Neural progenitor cell (in vitro differentiated cells): Measurements from ENCODE around the gene ASCL3. TPM values are rescaled to one million over a fixed set of nuclear protein-coding genes. Genes with fewer than 3 reads are reported as not detected.

Source experiments
- DNase-seq: peaks from one replicate; pipeline ENCODE4 v3.0.0-alpha.2; 2016; ENCODE audit warnings: low spot score
- H2AFZ ChIP-seq: fragments of 200-600 bp; sonication (generic); replicated peaks from 2 replicates; pipeline ENCODE4 v1.6.1; 2016; ENCODE audit warnings: antibody characterized with exemption
- H3F3A ChIP-seq: fragments of 200-600 bp; sonication (generic); 2 replicates; pipeline ENCODE4 v1.6.1; 2016; ENCODE audit warnings: antibody characterized with exemption, low read depth
- H3K27ac ChIP-seq: fragments of 200-600 bp; sonication (generic); 2 replicates; pipeline ENCODE4 v1.5.1; 2016; ENCODE audit warnings: mild to moderate bottlenecking
- H3K27me3 ChIP-seq: fragments of 200-600 bp; sonication (generic); 2 replicates; pipeline ENCODE4 v1.6.1; 2016; ENCODE audit warnings: mild to moderate bottlenecking, moderate library complexity
- H3K36me3 ChIP-seq: fragments of 200-600 bp; sonication (generic); 2 replicates; pipeline ENCODE4 v1.5.1; 2016
- H3K4me1 ChIP-seq: fragments of 200-600 bp; sonication (generic); 2 replicates; pipeline ENCODE4 v1.6.1; 2016; ENCODE audit warnings: mixed run types
- H3K4me2 ChIP-seq: fragments of 200-600 bp; sonication (generic); 2 replicates; pipeline ENCODE4 v1.6.1; 2016
- H3K4me3 ChIP-seq: fragments of 200-600 bp; sonication (generic); 2 replicates; pipeline ENCODE4 v1.5.1; 2016
- H3K79me2 ChIP-seq: fragments of 200-600 bp; sonication (generic); 2 replicates; pipeline ENCODE4 v1.6.1; 2016; ENCODE audit warnings: low read depth
- H3K9ac ChIP-seq: fragments of 200-600 bp; sonication (generic); 2 replicates; pipeline ENCODE4 v1.6.1; 2016
- H3K9me3 ChIP-seq: fragments of 200-600 bp; sonication (generic); 2 replicates; pipeline ENCODE4 v1.5.1; 2016; ENCODE audit warnings: low read depth
- H4K20me1 ChIP-seq: fragments of 200-600 bp; sonication (generic); 2 replicates; pipeline ENCODE4 v1.6.1; 2016; ENCODE audit warnings: low read depth
- H3K27ac Mint-ChIP-seq: 3 replicates; pipeline ENCODE4 v1.8.0; 2021; ENCODE audit warnings: mixed read lengths
- H3K27me3 Mint-ChIP-seq: 2 replicates; pipeline ENCODE4 v1.8.0; 2022; ENCODE audit warnings: low read depth, mild to moderate bottlenecking, inconsistent platforms, moderate library complexity, mixed read lengths; ENCODE audit not compliant: insufficient read depth
- H3K36me3 Mint-ChIP-seq: 3 replicates; pipeline ENCODE4 v1.8.0; 2021; ENCODE audit warnings: mixed read lengths
- H3K4me1 Mint-ChIP-seq: 3 replicates; pipeline ENCODE4 v1.8.0; 2021; ENCODE audit warnings: mixed read lengths
- H3K4me3 Mint-ChIP-seq: 3 replicates; pipeline ENCODE4 v1.8.0; 2021; ENCODE audit warnings: mild to moderate bottlenecking, moderate library complexity, mixed read lengths
- H3K9me3 Mint-ChIP-seq: 3 replicates; pipeline ENCODE4 v1.8.0; 2020; ENCODE audit warnings: mixed read lengths
- EZH2 ChIP-seq: fragments of 200-600 bp; sonication (generic); IDR thresholded peaks from 2 replicates; pipeline ENCODE4 v1.6.1; 2017; ENCODE audit warnings: antibody characterized with exemption, mild to moderate bottlenecking, moderate library complexity
- EZH2phosphoT487 ChIP-seq: fragments of 200-600 bp; sonication (generic); IDR thresholded peaks from 2 replicates; pipeline ENCODE4 v1.6.1; 2017; ENCODE audit warnings: antibody characterized with exemption
- total RNA-seq: library from RNA; depleted of rRNA; stranded (reverse); fragments of >200 nt; gene quantifications from 2 replicates; pipeline ENCODE4 v1.2.3, GENCODE V29; 2015; ENCODE audit warnings: low replicate concordance
- TF ChIP-seq, protein P1 (sequence below): fragments of 200-600 bp; sonication (generic); IDR thresholded peaks from 2 replicates; pipeline ENCODE4 v1.5.1; 2017; ENCODE audit warnings: antibody characterized with exemption, mild to moderate bottlenecking

Gene ASCL3
- total RNA-seq, 1 donor from 2014 or later = not detected

DNA sequence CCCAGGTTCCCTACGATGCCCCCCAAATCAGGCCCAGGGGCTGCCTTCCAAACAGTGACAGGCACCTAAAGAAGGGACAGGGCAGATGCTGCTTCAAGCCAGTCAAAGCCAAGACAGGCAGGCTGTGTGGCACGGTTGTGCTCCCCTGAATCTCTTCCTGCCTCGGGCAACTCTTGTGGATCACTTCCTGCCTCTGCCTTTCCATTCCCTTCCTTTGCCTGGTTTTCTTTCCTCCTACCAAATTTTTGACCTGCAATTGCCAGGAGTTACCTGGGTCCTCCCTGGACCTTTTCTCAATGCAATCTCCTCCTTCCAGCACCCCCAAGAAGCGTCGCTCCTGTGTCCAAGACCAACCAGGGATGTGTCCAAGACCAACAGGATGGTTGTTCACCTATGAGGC is 15.6 kb downstream of the ASCL3 start:
- no peaks in the 10 kb centered on the region for H3K36me3 ChIP-seq
- no peaks in the 10 kb centered on the region for H3K4me1 ChIP-seq
- no peaks in the 10 kb centered on the region for H3K27me3 ChIP-seq
- H4K20me1 ChIP-seq = no peaks in the 10 kb centered on the region
- H3K9ac ChIP-seq = no peak overlapping the region
- Mint-ChIP-seq H3K4me1 (peaks cover 2% of the 10 kb centered on the region), H3K9me3 (no peaks in the 10 kb centered on the region), H3K27ac (no peak overlapping the region), H3K36me3 (peaks cover 12% of the 10 kb centered on the region), H3K4me3 (no peak overlapping the region), H3K27me3 (no peaks in the 10 kb centered on the region)
- no peaks in the 10 kb centered on the region for H3K9me3 ChIP-seq
- H3K27ac ChIP-seq = no peak overlapping the region
- no peak for TF ChIP-seq EZH2phosphoT487
- no peak for TF ChIP-seq EZH2
- TF ChIP-seq, protein P1, sequence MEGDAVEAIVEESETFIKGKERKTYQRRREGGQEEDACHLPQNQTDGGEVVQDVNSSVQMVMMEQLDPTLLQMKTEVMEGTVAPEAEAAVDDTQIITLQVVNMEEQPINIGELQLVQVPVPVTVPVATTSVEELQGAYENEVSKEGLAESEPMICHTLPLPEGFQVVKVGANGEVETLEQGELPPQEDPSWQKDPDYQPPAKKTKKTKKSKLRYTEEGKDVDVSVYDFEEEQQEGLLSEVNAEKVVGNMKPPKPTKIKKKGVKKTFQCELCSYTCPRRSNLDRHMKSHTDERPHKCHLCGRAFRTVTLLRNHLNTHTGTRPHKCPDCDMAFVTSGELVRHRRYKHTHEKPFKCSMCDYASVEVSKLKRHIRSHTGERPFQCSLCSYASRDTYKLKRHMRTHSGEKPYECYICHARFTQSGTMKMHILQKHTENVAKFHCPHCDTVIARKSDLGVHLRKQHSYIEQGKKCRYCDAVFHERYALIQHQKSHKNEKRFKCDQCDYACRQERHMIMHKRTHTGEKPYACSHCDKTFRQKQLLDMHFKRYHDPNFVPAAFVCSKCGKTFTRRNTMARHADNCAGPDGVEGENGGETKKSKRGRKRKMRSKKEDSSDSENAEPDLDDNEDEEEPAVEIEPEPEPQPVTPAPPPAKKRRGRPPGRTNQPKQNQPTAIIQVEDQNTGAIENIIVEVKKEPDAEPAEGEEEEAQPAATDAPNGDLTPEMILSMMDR = no peak
- H3K4me2 ChIP-seq = no peak overlapping the region
- H3K4me3 ChIP-seq = no peak overlapping the region
- H3F3A ChIP-seq = no peaks in the 10 kb centered on the region
- no peak for DNase-seq
- no peaks in the 10 kb centered on the region for H3K79me2 ChIP-seq
- no peak overlapping the region for H2AFZ ChIP-seq

DNA sequence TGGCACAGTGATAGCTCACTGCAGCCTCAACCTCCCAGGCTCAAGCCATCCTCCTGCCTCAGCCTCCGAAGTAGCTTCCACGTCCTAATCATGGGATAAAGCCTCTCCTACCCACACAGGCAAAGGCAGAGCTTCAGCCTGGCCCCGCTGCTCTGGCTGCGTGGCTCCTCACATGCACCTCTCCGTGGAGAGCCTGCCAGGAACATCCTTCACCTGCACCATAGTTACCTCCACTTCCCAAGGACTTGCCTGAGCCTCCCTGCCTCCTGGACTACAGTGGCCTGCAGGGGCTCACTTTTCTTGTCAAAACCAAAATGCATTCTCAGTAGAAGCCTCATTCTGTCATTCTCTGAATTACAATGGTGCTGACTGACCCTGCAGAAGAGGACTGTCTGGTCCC is 16.6 kb downstream of the ASCL3 start:
- no peak overlapping the region for H3K4me3 ChIP-seq
- Mint-ChIP-seq H3K9me3 (no peaks in the 10 kb centered on the region), H3K36me3 (peaks cover 19% of the 10 kb centered on the region), H3K27ac (no peak overlapping the region), H3K4me1 (no peaks in the 10 kb centered on the region), H3K4me3 (no peak overlapping the region), H3K27me3 (peaks cover 2% of the 10 kb centered on the region)
- H3K4me2 ChIP-seq = no peak overlapping the region
- H3K36me3 ChIP-seq = no peaks in the 10 kb centered on the region
- no peak overlapping the region for H3K27ac ChIP-seq
- no peak for DNase-seq
- no peaks in the 10 kb centered on the region for H3K9me3 ChIP-seq
- H3K4me1 ChIP-seq = no peaks in the 10 kb centered on the region
- H3K9ac ChIP-seq = no peak overlapping the region
- no peaks in the 10 kb centered on the region for H4K20me1 ChIP-seq
- H3F3A ChIP-seq = no peaks in the 10 kb centered on the region
- no peak for TF ChIP-seq EZH2
- TF ChIP-seq EZH2phosphoT487 = no peak
- TF ChIP-seq, protein P1 = no peak
- H3K79me2 ChIP-seq = no peaks in the 10 kb centered on the region
- H3K27me3 ChIP-seq = no peaks in the 10 kb centered on the region
- no peak overlapping the region for H2AFZ ChIP-seq

DNA sequence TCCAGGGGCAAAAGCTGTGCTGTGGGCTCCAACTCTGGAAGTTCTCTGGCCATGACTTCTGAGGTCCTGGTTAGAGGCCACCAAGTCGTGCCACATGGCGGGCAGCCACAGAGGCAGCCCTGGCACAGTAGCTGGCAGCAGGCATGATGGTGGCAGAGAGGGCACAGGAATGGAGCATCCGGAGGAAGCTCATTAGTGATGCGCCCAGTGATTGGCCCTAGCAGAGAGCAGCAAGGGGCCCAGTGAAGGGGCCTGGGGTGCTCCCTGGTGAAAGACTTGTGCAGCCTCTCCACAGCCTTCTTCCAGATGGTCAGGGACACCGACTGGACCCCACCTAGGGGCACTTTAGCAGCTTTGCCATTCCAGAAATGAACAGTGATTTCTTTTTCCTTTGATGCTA is 17.1 kb downstream of the ASCL3 start:
- H3K27ac ChIP-seq = no peak overlapping the region
- Mint-ChIP-seq H3K4me1 (no peaks in the 10 kb centered on the region), H3K4me3 (no peak overlapping the region), H3K36me3 (peaks cover 19% of the 10 kb centered on the region), H3K27ac (no peak overlapping the region), H3K27me3 (peaks cover 3% of the 10 kb centered on the region), H3K9me3 (no peaks in the 10 kb centered on the region)
- no peaks in the 10 kb centered on the region for H3K9me3 ChIP-seq
- TF ChIP-seq EZH2phosphoT487 = no peak
- TF ChIP-seq, protein P1 = no peak
- TF ChIP-seq EZH2 = no peak
- H2AFZ ChIP-seq = no peak overlapping the region
- no peaks in the 10 kb centered on the region for H3K4me1 ChIP-seq
- H4K20me1 ChIP-seq = no peaks in the 10 kb centered on the region
- no peaks in the 10 kb centered on the region for H3K79me2 ChIP-seq
- H3K4me3 ChIP-seq = no peak overlapping the region
- no peaks in the 10 kb centered on the region for H3K36me3 ChIP-seq
- no peaks in the 10 kb centered on the region for H3K27me3 ChIP-seq
- DNase-seq = no peak
- H3F3A ChIP-seq = no peaks in the 10 kb centered on the region
- no peak overlapping the region for H3K9ac ChIP-seq
- H3K4me2 ChIP-seq = no peak overlapping the region

DNA sequence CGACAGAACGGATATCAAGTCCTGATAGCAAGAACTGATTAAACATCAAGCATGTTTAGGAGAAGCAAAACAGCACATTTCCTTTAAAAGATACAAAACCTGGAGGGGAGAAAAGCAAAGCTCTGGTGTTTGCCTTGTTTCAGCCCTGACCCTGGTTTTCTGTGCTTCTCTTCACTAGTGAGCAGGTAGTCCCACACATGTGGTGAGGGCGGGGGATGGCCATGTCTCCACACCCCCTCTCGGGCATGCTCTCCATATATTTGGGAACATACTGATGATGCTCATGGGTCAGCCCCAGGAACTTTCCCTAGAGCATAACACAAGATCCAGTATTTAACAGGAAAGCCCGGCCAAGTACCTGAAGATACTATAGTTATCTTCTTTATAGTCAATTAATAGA is 20.1 kb downstream of the ASCL3 start:
- H3K4me1 ChIP-seq = peaks cover 5% of the 10 kb centered on the region
- no peaks in the 10 kb centered on the region for H3K9me3 ChIP-seq
- no peak overlapping the region for H3K4me3 ChIP-seq
- H3K27ac ChIP-seq = no peak overlapping the region
- H3K9me3 Mint-ChIP-seq = no peaks in the 10 kb centered on the region
- no peak for DNase-seq
- H3K27me3 Mint-ChIP-seq = peaks cover 3% of the 10 kb centered on the region
- peaks cover 21% of the 10 kb centered on the region for H3K36me3 Mint-ChIP-seq
- H3K9ac ChIP-seq = no peak overlapping the region
- H3K4me2 ChIP-seq = no peak overlapping the region
- H3K27me3 ChIP-seq = no peaks in the 10 kb centered on the region
- no peak overlapping the region for H3K4me3 Mint-ChIP-seq
- TF ChIP-seq, protein P1 = no peak
- TF ChIP-seq EZH2 = no peak
- TF ChIP-seq EZH2phosphoT487 = no peak
- H3K4me1 Mint-ChIP-seq = no peaks in the 10 kb centered on the region
- H3F3A ChIP-seq = no peaks in the 10 kb centered on the region
- H2AFZ ChIP-seq = no peak overlapping the region
- no peaks in the 10 kb centered on the region for H3K79me2 ChIP-seq
- no peaks in the 10 kb centered on the region for H4K20me1 ChIP-seq
- peaks cover 10% of the 10 kb centered on the region for H3K36me3 ChIP-seq
- H3K27ac Mint-ChIP-seq = no peak overlapping the region
